IMR-90 (cell line): ENCODE data around the gene L3MBTL3. TPM values are rescaled to one million over a fixed set of nuclear protein-coding genes. Genes with fewer than 3 reads are reported as not detected.

Source experiments
- ATAC-seq: fragments of 200-7000 bp; cut with Tn5 transposase; 2 replicates; pipeline ENCODE4 v1.9.1; 2020; ENCODE audit warnings: low read depth, mild to moderate bottlenecking, moderate library complexity
- BruUV-seq: library from RNA; stranded (reverse); fragments of 400-500 nt; replicated peaks from 2 replicates; lab custom pipeline; 2021; lab: Mats Ljungman, UMichigan
- CTCF ChIA-PET: fragments of 300-600 bp; formaldehyde crosslinking; extraction: SDS; loops from one replicate; lab custom pipeline; 2021; ENCODE audit warnings: antibody characterized with exemption; lab: Yijun Ruan, JAX
- POLR2A ChIA-PET: fragments of 300-600 bp; sonication (Branson Sonifier 250); formaldehyde crosslinking; loops from one replicate; lab custom pipeline; 2022; ENCODE audit warnings: antibody characterized with exemption; ENCODE audit not compliant: unreplicated experiment; lab: Charles Lee
- DNase-seq: peaks from one replicate; pipeline ENCODE4 v3.0.0; 2013
- H2AFZ ChIP-seq: replicated peaks from 2 replicates; pipeline ENCODE3; 2013; ENCODE audit warnings: low read length, mild to moderate bottlenecking; ENCODE audit not compliant: poor library complexity
- H2AK5ac ChIP-seq: 2 replicates; pipeline ENCODE4 v1.6.1; 2013; ENCODE audit warnings: low read depth, low read length, inconsistent platforms
- H2AK9ac ChIP-seq: replicated peaks from 2 replicates; pipeline ENCODE3; 2013; ENCODE audit warnings: mild to moderate bottlenecking, low read depth, low read length, moderate library complexity; ENCODE audit not compliant: poor library complexity
- H2BK120ac ChIP-seq: 2 replicates; pipeline ENCODE4 v1.6.1; 2013; ENCODE audit warnings: low read depth, low read length, inconsistent platforms
- H2BK15ac ChIP-seq: 3 replicates; pipeline ENCODE4 v1.6.1; 2013; ENCODE audit warnings: low read depth, low read length, inconsistent platforms
- H2BK20ac ChIP-seq: 2 replicates; pipeline ENCODE4 v1.6.1; 2013; ENCODE audit warnings: low read depth, mild to moderate bottlenecking, inconsistent platforms, low read length, moderate library complexity
- H2BK5ac ChIP-seq: 2 replicates; pipeline ENCODE4 v1.6.1; 2013; ENCODE audit warnings: mild to moderate bottlenecking, low read depth, low read length, inconsistent platforms; ENCODE audit not compliant: poor library complexity, severe bottlenecking
- H3K14ac ChIP-seq: replicated peaks from 2 replicates; pipeline ENCODE4 v1.6.1; 2013; ENCODE audit warnings: low read depth, low read length, inconsistent platforms
- H3K18ac ChIP-seq: 2 replicates; pipeline ENCODE4 v1.6.1; 2013; ENCODE audit warnings: low read depth, low read length, control low read depth
- H3K23ac ChIP-seq: 2 replicates; pipeline ENCODE4 v1.6.1; 2013; ENCODE audit warnings: low read depth, low read length, inconsistent platforms
- H3K27ac ChIP-seq: 2 replicates; pipeline ENCODE4 v1.5.1; 2013; ENCODE audit warnings: mild to moderate bottlenecking, control low read depth, low read length; ENCODE audit not compliant: insufficient read depth
- H3K27me3 ChIP-seq: 2 replicates; pipeline ENCODE4 v1.6.1; 2013; ENCODE audit warnings: low read length; ENCODE audit not compliant: control insufficient read depth, insufficient read depth
- H3K36me3 ChIP-seq: 2 replicates; pipeline ENCODE4 v1.6.1; 2013; ENCODE audit warnings: low read length, mixed read lengths; ENCODE audit not compliant: control insufficient read depth, insufficient read depth
- H3K4ac ChIP-seq: 2 replicates; pipeline ENCODE4 v1.6.1; 2013; ENCODE audit warnings: low read depth, low read length, inconsistent platforms
- H3K4me1 ChIP-seq: 2 replicates; pipeline ENCODE4 v1.6.1; 2013; ENCODE audit warnings: low read length, mixed read lengths; ENCODE audit not compliant: control insufficient read depth, insufficient read depth
- H3K4me2 ChIP-seq: 2 replicates; pipeline ENCODE4 v1.6.1; 2013; ENCODE audit warnings: low read depth, mild to moderate bottlenecking, control low read depth, low read length, moderate library complexity
- H3K4me3 ChIP-seq: 2 replicates; pipeline ENCODE4 v1.5.1; 2013; ENCODE audit warnings: low read depth, mild to moderate bottlenecking, control low read depth, low read length, moderate library complexity; ENCODE audit not compliant: insufficient read depth
- H3K56ac ChIP-seq: 2 replicates; pipeline ENCODE4 v1.6.1; 2013; ENCODE audit warnings: low read length, inconsistent platforms; ENCODE audit not compliant: insufficient read depth; ENCODE audit errors: extremely low read depth
- H3K79me1 ChIP-seq, 2 experiments: 2 replicates each; pipeline ENCODE4 v1.6.1; 2013; ENCODE audit warnings: low read length in 2 of 2, inconsistent platforms in 1 of 2, low read depth in 1 of 2
- H3K9ac ChIP-seq: 2 replicates; pipeline ENCODE4 v1.6.1; 2013; ENCODE audit warnings: low read depth, low read length, control low read depth
- H3K9me1 ChIP-seq: 2 replicates; pipeline ENCODE4 v1.6.1; 2013; ENCODE audit warnings: low read length, inconsistent platforms; ENCODE audit not compliant: insufficient read depth
- H3K9me3 ChIP-seq: 2 replicates; pipeline ENCODE4 v1.6.1; 2013; ENCODE audit warnings: low read length; ENCODE audit not compliant: control insufficient read depth, insufficient read depth
- H4K20me1 ChIP-seq: 2 replicates; pipeline ENCODE4 v1.6.1; 2013; ENCODE audit warnings: low read length, inconsistent platforms; ENCODE audit not compliant: insufficient read depth
- H4K5ac ChIP-seq: 2 replicates; pipeline ENCODE4 v1.6.1; 2013; ENCODE audit warnings: mild to moderate bottlenecking, low read depth, low read length, control low read depth
- H4K8ac ChIP-seq, 2 experiments: 2 replicates each; pipeline ENCODE4 v1.6.1; 2013; ENCODE audit warnings: low read depth in 2 of 2, low read length in 2 of 2, control low read depth in 1 of 2, inconsistent platforms in 1 of 2
- H4K91ac ChIP-seq: 2 replicates; pipeline ENCODE4 v1.6.1; 2013; ENCODE audit warnings: low read depth, low read length, inconsistent platforms; ENCODE audit not compliant: insufficient read depth
- CEBPB ChIP-seq: IDR thresholded peaks from 2 replicates; pipeline ENCODE4 v1.6.1; 2012; ENCODE audit warnings: low read depth, low read length, improper control_type of control experiment
- CTCF ChIP-seq: conservative IDR thresholded peaks from 2 replicates; pipeline ENCODE4 v1.5.1; 2012; ENCODE audit warnings: mild to moderate bottlenecking, low read depth, low read length, improper control_type of control experiment
- ELK1 ChIP-seq: fragments of 150-350 bp; IDR thresholded peaks from 2 replicates; pipeline ENCODE4 v1.6.1; 2016; ENCODE audit warnings: low read depth, mild to moderate bottlenecking, low read length, moderate library complexity, borderline replicate concordance
- POLR2A ChIP-seq: IDR thresholded peaks from 2 replicates; pipeline ENCODE4 v1.6.1; 2012; ENCODE audit warnings: mild to moderate bottlenecking, low read depth, low read length
- RAD21 ChIP-seq: IDR thresholded peaks from 2 replicates; pipeline ENCODE4 v1.6.1; 2012; ENCODE audit warnings: low read length, improper control_type of control experiment
- RCOR1 ChIP-seq: IDR thresholded peaks from 2 replicates; pipeline ENCODE4 v1.6.1; 2012; ENCODE audit warnings: mild to moderate bottlenecking, low read length, improper control_type of control experiment; ENCODE audit not compliant: insufficient replicate concordance
- RFX5 ChIP-seq: IDR thresholded peaks from 2 replicates; pipeline ENCODE4 v1.8.0; 2012; ENCODE audit warnings: low read depth, mild to moderate bottlenecking, low read length, moderate library complexity
- SMC3 ChIP-seq: fragments of 150-350 bp; IDR thresholded peaks from 2 replicates; pipeline ENCODE4 v1.6.1; 2016; ENCODE audit warnings: low read depth, mild to moderate bottlenecking, antibody characterized with exemption, low read length, moderate library complexity
- WGBS, 2 experiments: methylation state at CpG; one replicate each; pipeline versions ENCODE4 v1.1.5 to v1.1.7; 2013; ENCODE audit warnings: missing lambda C conversion rate in 2 of 2; ENCODE audit not compliant: insufficient read length in 1 of 2; ENCODE audit errors: extremely low coverage in 2 of 2; 5-methylcytosine and 5-hydroxymethylcytosine counted together
- dilution Hi-C: fragments of 300-500 bp; cut with HindIII; formaldehyde crosslinking; loops from one replicate; pipeline ENCODE4 v1.14.3; 2018; ENCODE audit warnings: low sequenced_read_pairs; ENCODE audit not compliant: unreplicated experiment
- in situ Hi-C: fragments of 300-500 bp; cut with MboI; formaldehyde crosslinking; loops from 3 replicates; pipeline ENCODE4 v1.14.3; 2019; ENCODE audit warnings: low sequenced_read_pairs, inconsistent platforms, mixed read lengths
- intact Hi-C: fragments of 100-400 bp; cut with micrococcal nuclease; formaldehyde crosslinking; loops from 2 replicates; pipeline ENCODE4 v1.10.0; 2022
- polyA plus RNA-seq, 3 experiments: library from polyadenylated mRNA; depleted of rRNA; stranded (reverse); fragments of >200 nt; gene quantifications; 2 replicates each; pipeline ENCODE4 v1.2.3, GENCODE V29; 2012; ENCODE audit warnings: low replicate concordance in 1 of 3
- total RNA-seq: library from RNA; depleted of rRNA; stranded (reverse); fragments of >200 nt; gene quantifications from 2 replicates; pipeline ENCODE4 v1.2.3, GENCODE V29; 2012

Gene L3MBTL3
- total and polyA plus RNA-seq, 2 of the 4 experiments (the other 2 are of a cell fraction): 7.2 to 10.9 TPM

GRCh38 chr6:130050230-130050629, 31.8 kb downstream of the L3MBTL3 start:
- dilution Hi-C loops: no loop called here
- BruUV-seq: no TSS peak
- Histone ChIP-seq H2BK120ac (0 out of 2 replicates have a peak overlapping the region, but pooled peaks have one; percentile 1), H3K4me2 (no peak overlapping the region), H2AK5ac (no peak overlapping the region), H4K8ac (no peak overlapping the region), H3K9me1 (peaks cover 7% of the 10 kb centered on the region), H3K27ac (no peak overlapping the region), H3K14ac (no peak overlapping the region), H3K56ac (no peak overlapping the region), H3K79me1 (no peaks in the 10 kb centered on the region), H3K27me3 (no peaks in the 10 kb centered on the region), H3K9me3 (no peaks in the 10 kb centered on the region), H4K20me1 (no peaks in the 10 kb centered on the region), H3K9ac (no peak overlapping the region), H2BK20ac (no peak overlapping the region), H4K91ac (no peak overlapping the region), H2AFZ (no peak overlapping the region), H3K4me3 (no peak overlapping the region), H3K4ac (no peak overlapping the region), H3K36me3 (peaks cover 19% of the 10 kb centered on the region), H3K23ac (no peak overlapping the region), H4K5ac (no peak overlapping the region), H2AK9ac (no peak overlapping the region), H3K4me1 (peaks cover 9% of the 10 kb centered on the region), H2BK5ac (peak overlapping the region; percentile 38), H2BK15ac (0 out of 3 replicates have a peak overlapping the region, but pooled peaks have one; percentile 9), H3K18ac (peak overlapping the region; percentile 33; the same call in 1 of the 2 replicates)
- ATAC-seq (peak; percentile 71), DNase-seq (peak; percentile 67)
- ChIA-PET CTCF (no interaction called here), POLR2A (no interaction called here)
- intact Hi-C loops: no loop called here
- TF ChIP-seq POLR2A (no peak), RCOR1 (no peak), CEBPB (no peak), RFX5 (no peak), SMC3 (no peak), RAD21 (no peak), CTCF (no peak), ELK1 (no peak)
- 100% methylated on average over 1 of the region's 2 CpGs; no CpG with 5 or more reads in 1 of the 2 experiments for WGBS, 2 experiments
- in situ Hi-C loops: loop anchor here (25.0 kb wide), 1 partner anchor 712 kb away; no protein-coding TSS in a partner anchor
